NCI-H2196 (cell line): ENCODE data around the gene KIF1B.
A peak's percentile ranks its signal among the peaks of the same experiment; 100 is the strongest.
"Not testable (repeated sequence)": the region's sequence is repeated elsewhere in the genome, so short reads cannot be mapped to it uniquely, and the experiment has no call there.

ENCODE experiments used
- DNase-seq: peaks from one replicate; lab custom pipeline; 2025; ENCODE audit not compliant: unreplicated experiment; lab: John Stamatoyannopoulos, UW

The KIF1B gene

GRCh38 chr1:10419351-10419750 is 209.0 kb downstream of the KIF1B start:
- no peak for DNase-seq

- DNase-seq: no peak
Observed at GRCh38 chr1:10421637-10422036, 211.3 kb downstream of the KIF1B start.

GRCh38 chr1:10424034-10424433 is 213.7 kb downstream of the KIF1B start:
- no peak for DNase-seq

GRCh38 chr1:10424651-10425050 is 214.3 kb downstream of the KIF1B start:
- DNase-seq: no peak

DNA sequence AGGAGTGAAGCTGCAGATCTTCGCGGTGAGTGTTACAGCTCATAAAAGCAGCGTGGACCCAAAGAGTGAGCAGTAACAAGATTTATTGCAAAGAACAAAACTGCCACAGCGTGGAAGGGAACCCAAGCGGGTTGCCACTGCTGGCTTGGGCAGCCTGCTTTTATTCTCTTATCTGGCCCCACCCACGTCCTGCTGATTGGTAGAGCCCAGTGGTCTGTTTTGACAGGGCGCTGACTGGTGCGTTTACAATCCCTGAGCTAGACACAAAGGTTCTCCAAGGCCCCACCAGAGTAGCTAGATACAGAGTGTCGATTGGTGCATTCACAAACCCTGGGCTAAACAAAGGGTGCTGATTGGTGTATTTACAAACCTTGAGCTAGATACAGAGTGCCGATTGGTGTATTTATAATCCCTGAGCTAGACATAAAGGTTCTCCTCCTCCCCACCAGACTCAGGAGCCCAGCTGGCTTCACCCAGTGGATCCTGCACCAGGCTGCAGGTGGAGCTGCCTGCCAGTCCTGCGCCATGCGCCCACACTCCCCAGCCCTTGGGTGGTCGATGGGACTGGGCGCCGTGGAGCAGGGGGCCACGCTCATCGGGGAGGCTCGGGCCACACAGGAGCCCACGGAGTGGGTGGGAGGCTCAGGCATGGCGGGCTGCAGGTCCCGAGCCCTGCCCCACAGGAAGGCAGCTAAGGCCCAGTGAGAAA is 215.6 kb downstream of the KIF1B start:
- DNase-seq: not testable (repeated sequence)

- not testable (repeated sequence) for DNase-seq
Observed at GRCh38 chr1:10426535-10426848, 216.1 kb downstream of the KIF1B start.

DNA sequence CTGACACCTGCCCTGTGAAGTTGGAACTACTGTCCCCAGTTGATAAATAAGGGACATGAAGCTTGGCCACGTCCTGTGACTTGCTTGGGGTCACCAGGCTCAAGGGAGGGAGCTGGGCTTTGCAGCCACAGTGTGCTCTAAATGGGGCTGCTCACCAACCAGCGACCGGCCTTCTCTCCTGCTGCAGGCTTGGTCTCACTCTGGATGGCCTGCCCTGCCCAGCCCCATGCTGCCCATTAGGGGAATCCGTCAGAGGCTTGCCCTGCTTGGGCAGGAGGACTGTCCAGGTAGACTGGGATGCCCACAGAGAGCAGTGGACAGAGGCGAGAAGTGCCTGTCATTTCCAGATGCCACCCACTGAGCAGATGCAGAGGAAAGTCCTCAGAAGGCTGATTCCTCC is 218.6 kb downstream of the KIF1B start:
- DNase-seq: no peak

DNA sequence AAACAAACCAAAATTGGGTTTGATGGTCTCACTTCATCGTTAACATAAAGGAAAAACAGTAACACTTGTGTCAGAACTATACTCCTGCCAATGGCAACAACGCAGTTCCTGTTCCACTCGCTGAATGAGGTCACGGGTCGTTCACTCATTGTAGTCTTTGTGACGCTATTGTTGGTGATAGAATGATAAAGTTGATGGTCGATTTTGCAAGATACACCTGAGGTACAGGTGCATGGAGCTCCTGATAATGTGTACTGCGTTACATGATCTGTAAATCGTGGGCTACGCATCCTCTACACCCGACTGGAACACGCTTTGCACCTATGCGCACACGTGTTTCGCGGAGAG is 219.5 kb downstream of the KIF1B start:
- no peak for DNase-seq

- DNase-seq: peak; percentile 93
Observed at GRCh38 chr1:10430216-10431069, 220.1 kb downstream of the KIF1B start, which contains the start of gene CENPS. Gene CENPS, plus strand, starts transcription at chr1:10430433. Its CDS starts 85 bp downstream, at chr1:10430518.
